Activated T-helper 1 cell treated with anti-CD3 and anti-CD28 coated beads, Interleukin-2, amount 50 U/mL, for 16 hours (primary cell): ENCODE measurements around the gene GPS2.

ENCODE experiments used
- DNase-seq, 2 donors: peaks; one replicate each; pipeline ENCODE4 v3.0.0-alpha.2; 2020; ENCODE audit warnings: low read depth in 1 of 2, low spot score in 1 of 2

GPS2 gene

GRCh38 chr17:7314719-7315569 lies at the start of gene GPS2:
TSS of gene GPS2 (minus strand) at chr17:7315360. CDS start at chr17:7315052, 308 bp downstream.
- DNase-seq = peak; percentile 87 to 93

GRCh38 chr17:7363311-7363710 lies 48.2 kb upstream of the GPS2 start:
- DNase-seq = no peak

GRCh38 chr17:7361906-7362305 lies 46.7 kb upstream of the GPS2 start:
- DNase-seq = no peak

GRCh38 chr17:7357381-7357780 lies 42.2 kb upstream of the GPS2 start:
- DNase-seq = no peak

GRCh38 chr17:7356756-7357155 lies 41.6 kb upstream of the GPS2 start:
- DNase-seq = no peak

- peak; percentile 74 to 75 for DNase-seq
These were observed 41.0 kb upstream of the GPS2 start for GRCh38 chr17:7356072-7356549.

GRCh38 chr17:7355573-7355972 lies 40.4 kb upstream of the GPS2 start:
- DNase-seq = no peak

- DNase-seq = no peak
These were observed 39.9 kb upstream of the GPS2 start, which contains the start of gene TMEM95 for GRCh38 chr17:7355053-7355452. TSS of gene TMEM95 (plus strand) at chr17:7355156. CDS start at chr17:7355205, 49 bp downstream.

GRCh38 chr17:7354262-7354843 lies 39.2 kb upstream of the GPS2 start:
- DNase-seq = no peak

GRCh38 chr17:7352910-7353635 lies 37.9 kb upstream of the GPS2 start:
- DNase-seq = no peak

GRCh38 chr17:7352503-7352889 lies 37.3 kb upstream of the GPS2 start:
- no peak for DNase-seq

- DNase-seq = peak; percentile 48 to 70
These were observed 36.7 kb upstream of the GPS2 start, which contains the start of gene KCTD11 for GRCh38 chr17:7351665-7352502. TSS of gene KCTD11 (plus strand) at chr17:7352162.

GRCh38 chr17:7348478-7349242 lies 33.5 kb upstream of the GPS2 start:
- DNase-seq = no peak

- DNase-seq = no peak
These were observed 32.7 kb upstream of the GPS2 start for GRCh38 chr17:7347630-7348477.

- DNase-seq = no peak
These were observed 31.8 kb upstream of the GPS2 start for GRCh38 chr17:7346761-7347614.

GRCh38 chr17:7343250-7343649 lies 28.1 kb upstream of the GPS2 start:
- DNase-seq = no peak

GRCh38 chr17:7341842-7342241 lies 26.7 kb upstream of the GPS2 start:
- no peak for DNase-seq

GRCh38 chr17:7340179-7340578 lies 25.0 kb upstream of the GPS2 start:
- DNase-seq = no peak
